NCI-H2196 treated with DMSO at 0.1 percent for 48 hours (cell line): ENCODE measurements around the gene RGS3.

ENCODE experiments used
- DNase-seq: peaks from one replicate; lab custom pipeline; 2025; ENCODE audit not compliant: unreplicated experiment; lab: John Stamatoyannopoulos, UW

RGS3 gene

DNA sequence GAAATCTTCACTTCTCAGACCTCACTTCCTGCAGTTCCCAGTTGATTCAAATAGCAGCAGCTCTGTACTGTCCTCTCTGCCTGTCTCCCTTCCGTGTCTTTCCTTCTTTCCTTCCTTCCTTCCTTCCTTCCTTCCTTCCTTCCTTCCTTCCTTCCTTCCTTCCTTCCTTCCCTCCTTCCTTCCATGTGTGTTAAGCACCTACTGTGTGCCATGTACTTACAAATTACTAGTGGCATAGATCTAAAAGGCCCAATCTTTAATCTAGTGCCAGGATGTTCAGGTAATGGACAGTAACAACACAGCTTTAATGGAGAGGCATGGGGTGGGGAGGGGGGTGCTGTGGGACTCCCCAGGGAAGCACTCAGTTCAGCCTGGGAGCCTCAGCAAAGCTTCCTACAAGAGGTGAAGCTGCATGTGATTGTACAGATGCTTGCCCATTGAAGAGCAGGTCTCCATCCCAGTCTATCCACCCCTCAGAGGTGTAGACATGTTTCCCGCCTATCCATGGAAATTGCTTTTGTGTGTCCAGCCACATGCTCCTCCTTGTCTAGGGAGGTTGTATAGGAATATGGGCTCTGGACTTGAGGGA lies 106.0 kb downstream of the RGS3 start:
- no peak for DNase-seq

DNA sequence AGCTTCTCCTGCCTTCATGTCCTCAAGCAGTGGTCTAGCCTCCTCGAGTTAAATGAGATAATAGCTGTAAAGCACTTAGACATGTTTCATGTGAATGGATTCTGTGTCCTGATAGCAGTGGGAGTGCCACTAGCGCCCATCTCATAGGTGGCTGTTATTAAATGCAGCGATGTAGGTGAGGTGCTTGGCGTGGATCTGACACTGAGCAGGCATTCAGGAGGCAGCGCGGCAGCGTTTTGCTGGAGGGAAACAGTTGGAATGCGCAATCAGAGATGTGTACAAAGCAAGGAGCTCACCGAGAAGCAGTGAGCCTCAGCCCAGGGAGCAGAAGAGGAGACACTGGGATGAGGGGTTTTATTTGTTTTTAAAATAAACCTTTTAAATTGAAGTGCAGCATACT lies 106.6 kb downstream of the RGS3 start:
- no peak for DNase-seq

DNA sequence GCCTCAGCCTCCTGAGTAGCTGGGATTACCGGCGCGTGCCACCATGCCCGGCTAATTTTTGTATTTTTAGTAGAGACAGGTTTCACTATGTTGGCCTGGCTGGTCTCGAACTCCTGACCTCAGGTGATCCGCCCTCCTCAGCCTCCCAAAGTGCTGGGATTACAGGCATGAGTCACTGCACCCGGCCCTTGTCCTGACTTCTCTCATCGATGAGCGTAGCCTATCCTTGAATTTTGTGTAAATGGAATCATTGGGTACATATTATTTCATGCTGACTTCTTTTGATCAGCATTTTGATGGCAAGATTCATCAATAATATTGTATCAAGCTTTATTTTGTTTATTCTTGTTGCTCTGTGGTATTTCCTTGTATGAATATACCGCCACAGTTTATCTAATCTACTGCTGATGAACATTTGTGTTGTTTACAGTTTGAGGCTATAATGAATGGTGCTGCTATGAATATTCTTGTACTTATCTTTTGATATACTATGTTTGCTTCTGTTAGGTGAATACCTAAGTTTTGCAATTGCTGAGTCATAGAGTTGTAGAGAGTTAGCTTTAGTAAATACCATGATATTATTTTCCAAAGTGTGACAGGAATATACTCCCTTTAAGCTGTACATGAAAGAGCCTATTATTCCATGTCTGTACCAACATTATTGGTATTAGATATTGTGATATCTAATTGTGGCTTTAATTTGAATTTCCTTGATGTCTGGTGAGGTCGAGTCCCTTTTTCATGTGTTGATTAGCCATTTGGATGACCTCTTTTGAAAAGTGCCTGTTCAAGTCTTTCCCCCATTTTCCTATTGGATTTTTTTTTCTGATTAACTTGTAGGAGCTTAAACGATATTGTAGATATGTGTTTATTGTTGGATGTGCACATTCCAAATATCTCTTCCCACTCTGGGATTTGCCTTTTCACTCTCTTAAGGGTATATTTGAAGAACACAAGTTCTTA lies 107.5 kb downstream of the RGS3 start:
- DNase-seq, result no peak

DNA sequence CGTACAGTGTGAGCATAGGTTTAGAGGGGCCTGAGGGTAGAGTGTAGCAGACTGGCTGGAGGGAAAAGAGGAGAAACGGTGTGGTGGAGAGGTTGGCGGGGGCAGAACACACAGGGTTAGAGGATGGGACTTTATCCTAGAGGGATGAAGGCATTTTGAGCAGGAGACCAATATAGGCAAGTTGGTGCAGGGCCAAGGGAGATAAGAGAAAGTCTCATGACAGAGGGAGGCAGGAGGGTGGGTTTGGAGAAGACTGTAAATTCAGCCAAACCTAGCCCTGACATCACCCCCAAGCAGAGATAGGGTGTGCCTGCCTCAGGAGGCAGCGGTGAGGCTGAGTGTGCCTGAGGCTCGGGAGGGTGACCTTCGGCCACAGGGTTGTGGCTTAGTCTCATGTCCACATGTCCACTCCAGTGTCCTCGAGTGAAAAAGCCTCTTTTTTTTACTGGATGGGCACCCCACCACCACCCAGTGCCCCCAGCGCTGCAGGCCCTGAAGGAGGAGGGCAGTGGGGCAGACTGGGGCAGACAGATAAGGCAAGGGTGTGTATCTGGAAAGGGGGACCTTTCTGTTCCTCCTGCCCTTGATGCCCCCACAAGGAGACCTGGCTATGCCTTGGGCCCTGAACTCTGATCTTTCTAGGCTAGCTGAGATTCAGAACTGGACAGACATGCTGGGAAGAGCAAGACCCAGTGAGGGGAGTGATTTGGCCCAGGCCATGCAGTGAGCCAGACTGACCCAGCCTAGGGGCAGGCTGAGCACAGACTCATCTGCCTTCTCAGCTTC lies 108.7 kb downstream of the RGS3 start:
- DNase-seq, result no peak

DNA sequence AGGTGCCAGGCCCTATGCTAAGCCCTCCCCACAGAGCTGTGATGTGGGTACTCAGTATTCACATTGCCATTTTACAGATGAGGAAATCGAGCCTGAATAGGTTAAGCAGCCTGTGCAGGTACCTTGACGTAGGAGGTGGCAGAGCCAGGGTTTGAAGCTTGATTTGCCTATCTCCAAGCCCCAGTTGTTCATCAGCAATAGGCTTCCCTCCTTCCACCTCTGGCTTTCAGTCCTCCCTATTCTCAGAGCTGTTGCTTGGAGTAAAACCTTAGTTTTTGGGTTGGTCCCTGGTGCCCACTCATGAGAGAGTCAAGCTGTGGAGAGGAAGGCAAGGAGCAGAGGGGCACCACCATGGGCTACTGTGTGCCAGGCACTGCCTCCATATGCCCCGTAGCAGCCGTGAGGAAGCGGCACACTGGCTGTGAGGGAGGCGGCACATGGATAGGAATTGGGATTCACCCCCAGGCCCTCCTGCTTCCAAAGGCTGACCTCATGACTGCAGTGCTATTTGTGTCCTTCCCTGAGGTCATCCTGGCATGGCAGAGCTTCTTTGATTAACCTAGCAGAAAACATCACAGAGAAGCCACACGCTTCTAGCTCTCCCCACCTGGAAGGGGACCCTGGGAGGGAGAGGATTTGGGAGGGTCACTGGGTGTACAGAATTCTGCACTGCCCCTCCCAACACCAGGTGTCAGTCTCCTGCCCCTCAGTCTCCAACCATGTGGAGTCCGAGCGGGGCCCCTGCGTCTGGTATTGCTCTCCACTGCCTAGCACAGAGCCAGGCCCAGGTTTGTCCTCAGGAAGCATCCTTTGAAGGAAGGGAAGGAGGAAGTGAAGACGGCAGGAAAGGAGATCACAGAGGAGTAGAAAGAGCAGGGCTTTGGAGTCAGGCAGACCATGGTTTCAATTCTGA lies 109.8 kb downstream of the RGS3 start:
- DNase-seq, result no peak

DNA sequence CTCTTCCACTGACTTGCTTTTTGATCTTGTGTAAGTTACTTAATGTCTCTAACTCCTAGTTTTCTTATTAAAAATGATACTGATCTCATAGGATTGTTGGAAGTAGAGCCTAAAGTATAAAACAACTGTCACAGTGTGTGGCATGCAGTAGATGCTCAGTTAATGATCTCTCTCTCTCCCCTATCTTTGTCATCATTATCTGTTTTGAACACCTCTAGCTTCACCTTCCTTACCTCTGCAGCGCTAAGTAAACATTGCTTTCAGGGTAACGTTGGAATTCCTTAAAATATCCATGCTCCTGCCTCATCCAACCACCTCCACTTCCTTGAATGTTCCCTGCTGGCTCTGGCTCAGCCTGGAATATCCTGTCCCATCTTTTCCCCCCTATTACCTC lies 110.4 kb downstream of the RGS3 start:
- DNase-seq, result no peak

DNA sequence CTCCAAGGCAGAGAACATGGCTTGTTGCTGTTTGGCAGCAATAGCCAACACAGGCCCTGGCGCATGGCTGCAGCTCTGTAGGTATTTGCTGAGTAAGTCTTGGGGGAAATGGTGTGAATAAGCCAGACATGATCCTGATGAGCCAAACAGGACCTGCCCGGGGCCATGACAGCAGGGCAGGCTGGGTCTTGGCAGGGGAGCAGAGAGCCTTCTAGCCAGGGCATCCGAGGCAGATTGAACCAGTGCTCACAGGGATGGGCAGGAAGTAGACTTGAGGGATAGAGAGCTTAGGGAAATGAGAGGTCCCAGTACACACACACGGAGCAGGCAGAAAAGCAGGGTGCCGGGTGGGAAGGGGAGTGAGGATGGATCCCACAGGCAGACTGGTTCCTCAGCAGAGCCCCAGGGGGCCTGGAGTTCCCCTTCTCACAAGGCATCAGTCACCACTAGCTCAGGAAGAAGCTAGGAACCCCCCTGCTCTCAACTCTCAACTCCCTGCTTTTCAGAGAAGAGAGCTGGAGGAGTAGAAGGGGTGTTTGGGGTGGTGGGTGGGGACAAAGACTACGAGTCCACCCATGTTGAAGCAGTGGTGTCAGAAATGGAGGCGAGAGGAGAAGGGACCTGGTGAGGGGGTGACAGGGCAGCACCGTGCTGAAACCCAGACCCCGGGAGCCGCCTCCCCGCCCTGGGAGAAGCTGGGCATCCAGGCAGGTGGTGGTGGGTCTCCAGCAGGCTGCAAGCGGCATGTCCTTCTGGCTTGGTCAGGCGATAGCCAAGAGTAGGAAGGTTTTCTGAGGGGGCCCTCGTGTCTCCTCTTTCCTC lies 111.1 kb downstream of the RGS3 start:
- no peak for DNase-seq

DNA sequence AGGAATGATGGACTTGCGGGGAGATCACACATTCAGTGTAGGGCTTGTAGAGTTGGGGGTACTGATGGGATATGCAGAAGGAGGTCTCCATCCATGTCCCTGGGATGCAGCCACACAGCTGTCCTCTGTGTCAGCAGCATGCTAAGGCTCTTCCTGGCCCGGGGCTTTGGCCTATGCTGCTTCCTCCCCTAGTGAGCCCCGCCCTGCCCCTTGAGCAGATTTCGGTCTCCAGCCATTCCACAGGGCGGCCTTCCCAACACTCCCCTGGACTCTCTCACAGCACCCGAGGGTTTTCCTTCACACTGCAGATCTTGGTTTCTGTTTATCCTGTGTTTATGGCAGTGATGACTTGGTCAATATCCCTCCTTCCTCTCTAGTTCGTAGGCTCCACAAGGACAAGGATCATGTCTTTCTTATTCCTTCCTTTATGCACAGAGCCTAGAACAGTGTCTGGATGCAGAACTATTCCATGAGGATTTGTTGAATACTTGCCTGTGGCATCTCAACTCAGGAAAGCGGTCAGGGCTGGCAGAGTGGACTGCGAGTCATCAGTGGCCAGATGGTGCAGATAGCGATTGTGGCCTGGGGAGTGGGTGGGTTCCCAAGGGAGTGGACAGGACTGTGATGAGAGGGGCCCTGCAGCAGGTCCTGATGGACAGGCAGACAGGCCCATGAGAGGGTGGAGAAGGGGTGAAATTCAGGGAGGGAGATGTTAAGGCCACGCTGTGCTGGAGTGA lies 114.2 kb downstream of the RGS3 start:
- no peak for DNase-seq

DNA sequence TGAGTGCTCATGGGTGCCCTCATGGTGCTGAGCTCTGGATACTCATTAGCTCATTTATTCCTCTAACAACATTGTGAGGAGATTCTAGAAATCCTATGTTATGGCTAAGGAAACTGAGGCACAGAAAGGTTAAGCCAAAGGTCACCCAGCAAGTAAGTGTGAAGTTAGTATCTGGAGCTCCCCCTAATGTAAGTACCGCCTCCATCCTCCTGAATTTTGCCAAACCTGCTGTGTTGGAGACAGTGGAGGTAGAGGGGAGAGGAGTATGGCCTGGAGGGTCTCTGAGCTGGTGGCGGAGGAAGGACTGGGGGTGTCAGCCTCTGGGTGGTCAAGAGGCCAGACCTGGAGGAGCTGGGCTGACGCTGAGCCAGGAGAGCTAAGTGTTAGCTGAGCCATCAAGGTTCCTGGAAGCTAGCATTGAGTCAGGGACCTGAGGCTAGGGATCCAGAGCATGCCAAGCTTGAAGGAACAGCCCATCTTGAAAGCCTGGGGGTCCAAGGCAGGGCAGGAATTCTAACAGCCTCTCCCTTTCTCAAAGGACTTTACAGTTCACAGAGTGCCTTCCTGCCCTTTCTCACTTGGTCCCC lies 114.8 kb downstream of the RGS3 start:
- DNase-seq, result no peak

DNA sequence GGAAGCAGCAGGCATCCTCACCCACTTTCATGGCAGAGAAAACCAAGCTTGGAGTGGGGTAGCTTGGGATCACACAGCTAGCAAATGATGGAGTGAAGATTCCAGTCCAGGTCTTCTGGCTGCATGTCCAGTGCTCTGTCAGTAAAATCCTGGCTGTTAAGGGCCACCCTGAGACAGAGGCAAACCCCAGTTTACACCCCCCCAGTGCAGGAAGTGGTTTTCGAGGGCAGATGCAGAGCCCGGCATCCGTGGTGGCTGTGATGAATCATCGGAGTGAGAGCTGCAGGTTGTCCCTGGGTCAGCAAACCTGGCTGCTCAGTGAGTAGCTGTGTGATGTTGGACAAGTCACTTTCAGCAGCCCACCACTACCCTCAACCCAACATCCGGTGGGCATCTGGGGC lies 115.4 kb downstream of the RGS3 start:
- peak; percentile 40 for DNase-seq

DNA sequence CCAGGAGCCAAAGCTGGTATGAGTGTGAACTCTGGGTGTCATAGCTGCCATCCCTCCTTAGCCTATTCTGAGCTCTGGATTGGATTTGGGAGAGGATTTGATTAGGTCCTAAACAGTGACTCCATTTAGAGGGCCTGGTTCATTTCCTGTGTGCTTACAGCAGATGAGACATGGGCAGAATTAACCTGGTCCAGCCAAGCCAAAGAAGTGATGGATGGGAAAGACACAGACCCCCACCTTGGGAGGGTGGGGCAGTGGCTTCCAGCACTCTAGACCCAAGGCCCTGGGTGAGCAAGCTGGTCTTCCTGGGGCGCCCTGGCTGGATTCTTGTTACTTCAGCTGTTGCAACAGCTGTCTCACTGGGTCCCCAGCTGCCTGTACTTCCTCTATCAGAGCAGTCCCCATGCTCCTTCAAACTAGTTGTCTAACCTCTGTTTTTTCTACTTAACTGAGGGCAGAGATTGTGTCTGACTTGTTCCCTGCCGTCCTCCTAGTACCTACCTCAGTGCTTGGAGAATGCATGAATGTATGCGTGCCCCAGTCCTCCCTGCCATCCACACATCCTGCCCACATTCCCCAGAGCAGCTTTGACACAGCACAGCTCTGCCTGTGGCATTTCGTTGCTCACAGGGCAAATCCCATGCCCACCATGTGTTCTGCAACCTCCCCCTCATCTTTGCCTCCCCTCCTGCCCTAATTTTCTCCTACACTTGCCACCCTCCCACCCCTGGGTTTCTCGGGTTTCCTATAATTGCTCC lies 115.9 kb downstream of the RGS3 start:
- DNase-seq, result no peak

DNA sequence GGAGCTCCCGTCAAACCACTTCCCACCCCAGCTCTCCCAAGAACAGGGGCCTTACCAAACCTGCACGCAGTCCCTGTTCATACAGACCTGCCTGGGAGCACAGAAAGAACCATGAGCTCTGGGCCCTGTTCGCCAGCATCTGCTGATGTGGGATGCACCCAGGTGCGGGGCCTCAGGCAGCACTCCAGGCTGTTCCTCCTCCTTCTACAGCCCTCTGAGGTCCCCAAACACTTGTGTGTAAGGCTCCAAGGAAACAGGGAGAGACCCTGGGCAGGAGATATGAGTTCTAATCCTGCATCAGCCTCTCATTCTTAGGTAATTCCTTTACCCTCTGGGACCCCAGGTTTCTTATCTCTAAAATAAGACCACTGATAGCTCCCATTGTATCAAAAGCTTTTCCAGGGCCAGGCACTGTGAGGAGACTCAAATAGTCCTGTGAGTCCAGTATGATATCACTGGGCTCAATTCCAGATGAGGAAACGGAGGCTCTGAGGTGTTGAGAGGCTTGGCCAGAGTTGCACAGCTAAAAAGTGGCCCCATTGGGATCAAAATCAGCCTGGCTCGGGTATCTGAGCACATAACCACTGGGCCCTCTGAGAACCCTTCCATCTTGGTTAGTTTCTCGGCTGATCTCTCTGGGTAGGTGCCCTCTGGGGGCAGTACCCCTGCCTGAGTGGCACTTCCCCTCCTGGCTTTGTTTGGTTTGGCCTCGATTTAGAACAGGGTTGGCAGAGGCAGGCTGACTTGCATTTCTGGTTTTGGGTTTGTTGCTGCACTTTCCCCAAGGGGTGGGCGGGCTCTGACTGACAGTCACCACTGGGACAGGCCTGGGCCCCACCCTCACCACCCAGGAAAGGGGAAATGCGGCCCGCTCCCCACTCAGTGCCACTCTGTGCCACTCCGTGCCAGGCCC lies 116.8 kb downstream of the RGS3 start:
- DNase-seq, result no peak

DNA sequence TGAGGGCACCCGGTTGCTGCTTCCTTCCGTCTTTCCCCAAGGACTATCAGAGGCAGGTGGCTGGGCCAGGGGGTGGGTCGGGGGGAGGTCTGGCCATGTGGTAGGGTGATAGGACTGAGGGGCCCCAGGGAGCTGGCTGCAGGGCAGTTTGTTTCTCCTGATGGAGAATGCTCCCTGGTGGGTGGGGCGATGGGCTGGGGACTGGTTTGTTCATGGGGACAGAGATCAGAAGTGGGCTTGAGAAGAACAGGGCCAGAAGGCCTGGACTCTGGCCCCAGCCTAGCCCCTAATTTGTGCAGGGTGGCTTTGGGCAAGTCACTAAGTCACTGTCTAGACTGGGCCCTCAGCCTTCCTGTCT lies 117.4 kb downstream of the RGS3 start:
- DNase-seq, result no peak

DNA sequence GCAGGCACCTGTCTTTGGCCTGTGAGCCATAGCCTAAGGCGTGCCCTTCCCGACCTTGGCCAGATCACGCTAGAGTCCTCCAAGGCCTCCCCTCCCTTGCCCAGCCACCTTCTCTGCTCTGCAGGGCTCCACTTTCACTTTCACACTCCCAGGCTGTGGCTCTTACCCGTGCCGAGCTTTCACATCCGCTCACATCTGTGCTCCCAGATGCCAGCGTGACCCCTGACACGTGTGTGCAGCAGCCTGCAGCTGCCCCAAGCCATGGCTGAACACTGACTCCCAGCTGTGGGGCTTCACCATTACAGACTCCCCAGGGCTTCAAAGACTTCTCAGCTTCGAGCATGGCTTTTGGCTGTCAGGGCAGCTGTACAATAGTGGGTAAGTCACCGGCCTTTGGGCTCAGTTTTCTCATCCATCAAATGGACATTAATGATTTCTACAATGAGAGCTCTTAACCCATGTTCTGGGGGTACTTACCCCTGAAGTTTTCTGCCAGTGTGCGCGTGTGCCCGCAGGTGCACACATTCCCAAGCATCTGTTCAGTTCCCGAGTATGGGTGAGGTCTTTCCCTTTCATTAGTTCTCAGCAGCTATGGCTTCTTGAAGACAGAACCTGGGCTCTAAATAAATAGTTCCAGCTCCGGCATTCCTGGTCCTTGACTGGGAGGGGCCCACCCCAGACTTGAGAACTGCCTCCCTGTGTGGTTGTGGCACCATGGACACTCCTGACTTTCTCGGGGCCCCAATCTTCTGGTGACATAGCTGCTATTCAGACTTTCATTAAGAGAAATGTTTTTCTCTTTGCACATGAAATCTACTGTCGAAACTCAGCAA lies 118.6 kb downstream of the RGS3 start:
- no peak for DNase-seq

DNA sequence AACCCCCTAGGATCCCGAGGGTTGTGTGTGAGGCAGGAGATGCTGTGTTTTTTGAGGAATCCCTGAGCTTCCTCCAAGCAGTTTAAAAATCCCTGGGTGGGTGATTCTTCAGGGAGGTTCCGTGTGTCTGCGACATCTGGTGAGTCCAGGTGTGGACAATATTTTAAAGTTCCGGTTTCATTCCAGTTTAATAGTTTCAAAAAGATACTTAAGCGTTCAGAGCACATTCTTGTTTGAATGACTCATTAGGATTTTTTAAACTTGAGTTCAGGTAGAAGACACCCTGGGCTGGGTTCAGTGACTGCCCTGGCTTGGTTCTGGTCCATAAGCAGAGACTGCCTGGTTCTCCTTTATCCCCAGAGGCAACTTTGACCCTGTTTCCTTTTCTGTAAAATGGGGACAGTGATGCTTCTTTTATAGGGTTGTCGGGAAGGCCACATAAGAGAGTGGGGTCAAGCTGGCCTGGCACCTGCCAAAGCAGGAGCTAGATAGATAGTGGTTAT lies 119.2 kb downstream of the RGS3 start:
- no peak for DNase-seq
